HG03097 (cell line): ENCODE measurements around the gene TOMM22.

Experiments
- ATAC-seq: cut with Tn5 transposase; IDR thresholded peaks from one replicate; pipeline ENCODE4 v1.9.1; 2021; ENCODE audit not compliant: unreplicated experiment, low FRiP score

TOMM22 gene

DNA sequence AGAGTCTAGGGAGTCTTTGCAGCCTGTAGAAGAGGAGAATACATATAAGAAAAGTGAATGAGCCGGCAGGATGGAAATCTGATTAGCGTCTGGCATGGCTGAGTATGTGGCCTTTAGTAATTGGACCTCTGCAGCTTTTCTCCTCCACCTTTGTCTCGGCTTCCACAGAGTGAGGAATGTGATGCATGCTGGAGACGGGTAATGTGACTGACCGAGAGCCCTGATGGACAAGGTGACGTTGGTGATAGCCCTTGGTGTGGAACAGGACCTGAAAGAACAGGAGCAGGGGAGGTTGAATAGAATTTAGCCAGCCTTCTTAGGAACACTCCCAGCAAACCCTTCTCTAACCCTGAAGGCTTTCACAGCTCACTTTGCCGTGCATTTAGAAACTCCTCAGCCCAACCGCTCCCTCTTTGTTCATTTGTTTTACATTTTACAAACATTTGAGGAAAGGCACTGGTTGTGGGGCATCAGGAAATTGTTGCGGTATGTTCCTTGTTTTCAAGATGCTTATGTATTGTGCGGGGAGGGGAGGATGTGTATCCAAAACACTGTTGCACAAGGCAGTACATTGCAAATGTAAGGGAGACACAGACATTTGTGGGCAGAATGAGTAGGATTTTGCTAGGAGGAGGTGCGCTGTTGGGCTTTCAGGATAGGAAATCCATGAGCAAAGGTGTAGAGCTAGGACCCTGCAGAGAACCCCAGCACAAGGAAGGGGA, 30.9 kb downstream of the TOMM22 start:
- ATAC-seq = no peak

- no peak for ATAC-seq
Measured at GRCh38 chr22:38713921-38714320, 32.2 kb downstream of the TOMM22 start.

DNA sequence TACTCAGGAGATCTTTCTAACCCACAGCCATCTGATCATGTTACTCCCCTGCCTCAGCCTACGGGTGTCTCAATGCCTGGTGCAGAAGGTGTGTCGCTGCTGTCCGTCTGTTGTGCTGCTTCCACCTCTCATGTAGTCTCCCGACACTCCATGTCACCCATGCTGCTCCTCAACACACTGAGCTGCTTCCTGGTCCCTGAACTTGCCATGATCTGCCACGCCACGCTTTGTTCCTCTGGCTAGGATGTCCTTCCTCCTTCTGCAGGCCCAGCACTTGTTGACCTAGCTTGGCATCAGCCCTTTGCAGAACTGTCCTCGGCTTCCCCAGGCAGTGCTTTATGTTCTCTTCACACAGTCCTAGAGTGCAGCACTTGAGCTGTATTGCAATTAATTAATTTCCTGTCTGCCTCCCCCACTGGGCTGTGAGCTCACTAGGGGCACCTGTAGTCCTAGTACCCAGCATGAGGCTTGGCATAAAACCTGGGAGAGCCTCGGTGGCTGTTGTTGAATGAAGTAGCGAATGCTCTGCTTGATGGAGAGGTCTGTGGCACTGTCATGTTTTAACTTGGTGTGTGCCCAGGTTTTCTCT, 33.5 kb downstream of the TOMM22 start:
- ATAC-seq = no peak

- no peak for ATAC-seq
Measured at GRCh38 chr22:38715852-38716251, 34.1 kb downstream of the TOMM22 start.

GRCh38 chr22:38716271-38716670, 34.5 kb downstream of the TOMM22 start:
- no peak for ATAC-seq

GRCh38 chr22:38716826-38717225, 35.1 kb downstream of the TOMM22 start:
- no peak for ATAC-seq

- no peak for ATAC-seq
Measured at GRCh38 chr22:38717244-38717643, 35.5 kb downstream of the TOMM22 start.

DNA sequence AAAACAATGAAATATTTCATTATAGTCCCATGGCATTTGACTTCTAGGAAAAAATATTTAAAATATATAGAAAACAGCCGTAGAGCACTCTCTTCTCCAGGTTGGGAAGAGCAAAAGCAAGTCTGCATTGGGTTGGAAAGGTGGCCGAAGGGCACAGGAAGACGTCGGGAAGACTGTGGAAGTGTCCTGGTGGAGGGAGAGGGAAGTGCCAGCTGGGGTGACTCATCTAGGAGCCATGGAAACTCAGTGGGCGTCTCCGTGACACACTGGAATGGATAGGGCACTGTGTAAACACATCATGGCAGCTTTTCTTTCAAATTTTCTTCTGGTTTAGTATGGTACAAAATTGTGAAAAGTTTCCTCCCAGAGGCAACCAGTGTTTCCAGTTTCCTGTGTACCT, 36.7 kb downstream of the TOMM22 start:
- ATAC-seq = no peak

- no peak for ATAC-seq
Measured at GRCh38 chr22:38719196-38719595, 37.4 kb downstream of the TOMM22 start.

DNA sequence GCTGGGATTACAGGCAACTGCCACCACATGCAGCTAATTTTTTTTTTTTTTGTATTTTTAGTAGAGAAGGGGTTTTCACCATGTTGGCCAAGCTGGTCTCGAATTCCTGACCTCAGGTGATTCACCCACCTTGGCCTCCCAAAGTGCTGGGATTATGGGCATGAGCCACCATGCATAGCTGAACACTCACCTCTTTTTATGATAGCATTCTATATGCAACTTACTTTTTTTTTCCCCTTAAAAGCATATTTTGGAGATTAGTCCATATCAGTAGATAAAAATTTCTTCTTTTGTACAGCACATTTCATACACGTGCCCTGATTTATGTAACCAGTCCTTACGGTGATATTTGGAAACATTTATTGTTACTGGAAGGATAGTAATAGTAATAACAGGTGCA, 38.6 kb downstream of the TOMM22 start:
- no peak for ATAC-seq

DNA sequence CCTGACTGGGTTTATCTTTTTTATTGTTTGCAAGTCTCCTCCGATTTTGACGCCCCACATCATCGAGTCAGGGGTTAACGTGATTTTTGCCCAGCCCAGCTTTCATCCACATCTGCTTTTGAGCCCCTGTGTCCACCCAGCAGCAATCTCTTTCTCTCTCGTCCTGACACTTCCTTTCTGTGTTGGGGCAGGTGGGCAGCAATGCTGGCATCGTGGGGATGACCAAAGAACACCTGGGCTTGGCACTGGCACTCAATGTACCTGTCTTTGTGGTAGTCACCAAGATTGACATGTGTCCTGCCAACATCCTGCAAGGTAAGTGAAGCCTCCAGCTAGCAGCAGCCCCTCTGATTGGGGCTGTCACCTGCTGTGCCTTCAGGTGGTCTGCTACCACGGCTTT, 39.8 kb downstream of the TOMM22 start:
- no peak for ATAC-seq

- ATAC-seq = no peak
Measured at GRCh38 chr22:38724176-38724575, 42.4 kb downstream of the TOMM22 start.

DNA sequence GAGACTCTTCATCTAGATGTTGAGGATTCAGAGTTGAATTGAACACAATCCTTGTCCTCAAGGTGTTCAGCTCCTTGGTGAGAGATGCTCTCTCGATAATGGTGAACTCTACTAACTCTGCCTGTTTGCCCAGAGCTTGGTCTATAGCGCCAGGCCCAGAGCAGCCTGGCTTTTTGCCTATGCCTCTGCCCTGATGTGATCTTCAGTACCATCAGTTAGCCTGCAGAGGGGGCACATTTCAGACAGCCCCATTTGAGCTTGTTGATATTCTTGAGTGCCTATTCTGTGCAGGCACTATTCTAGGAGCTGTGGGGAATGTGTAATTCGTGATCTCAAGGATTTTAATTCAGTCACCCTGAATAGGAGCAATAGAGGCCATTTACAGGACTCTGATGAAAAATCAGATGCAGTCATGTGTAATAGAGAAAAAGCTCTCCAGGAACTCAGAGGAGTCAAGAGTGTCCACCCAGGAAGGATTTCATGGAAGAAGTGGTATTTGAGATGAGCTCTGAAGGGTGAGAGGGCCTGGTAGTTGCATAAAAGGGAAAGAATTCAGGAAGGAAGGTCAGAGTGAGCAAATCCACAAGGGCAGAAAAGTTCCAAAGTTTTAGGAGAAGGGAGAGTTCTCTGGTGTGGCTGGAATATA, 43.3 kb downstream of the TOMM22 start:
- no peak for ATAC-seq

DNA sequence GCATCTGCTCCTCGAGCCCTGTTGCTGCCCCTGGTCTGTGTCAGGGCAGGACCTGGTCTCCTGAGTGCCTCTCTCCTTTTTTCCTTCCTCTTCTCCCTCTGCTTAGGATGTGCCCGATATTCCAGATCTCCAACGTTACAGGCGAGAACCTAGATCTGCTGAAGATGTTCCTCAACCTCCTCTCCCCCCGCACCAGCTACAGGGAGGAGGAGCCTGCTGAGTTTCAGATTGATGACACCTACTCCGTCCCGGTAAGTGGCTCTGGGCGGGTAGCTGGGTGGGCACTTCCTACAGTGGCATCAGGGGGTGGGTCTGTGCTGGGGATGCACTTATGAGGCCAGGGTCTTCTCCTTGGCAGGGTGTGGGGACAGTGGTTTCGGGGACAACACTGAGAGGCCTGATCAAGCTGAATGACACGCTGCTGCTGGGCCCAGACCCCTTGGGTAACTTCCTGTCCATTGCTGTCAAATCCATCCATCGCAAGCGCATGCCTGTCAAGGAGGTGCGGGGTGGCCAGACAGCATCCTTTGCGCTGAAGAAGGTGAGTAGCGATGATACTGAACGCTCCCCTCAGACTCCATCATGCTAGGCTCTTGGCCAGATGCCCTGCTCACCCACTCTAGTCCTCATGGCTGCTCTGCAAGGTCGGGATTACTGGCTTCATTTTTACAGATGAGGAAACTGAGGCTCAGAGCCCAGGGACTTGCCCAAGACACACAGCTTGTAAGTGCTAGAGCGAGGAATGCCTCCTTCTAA, 44.3 kb downstream of the TOMM22 start:
- no peak for ATAC-seq

DNA sequence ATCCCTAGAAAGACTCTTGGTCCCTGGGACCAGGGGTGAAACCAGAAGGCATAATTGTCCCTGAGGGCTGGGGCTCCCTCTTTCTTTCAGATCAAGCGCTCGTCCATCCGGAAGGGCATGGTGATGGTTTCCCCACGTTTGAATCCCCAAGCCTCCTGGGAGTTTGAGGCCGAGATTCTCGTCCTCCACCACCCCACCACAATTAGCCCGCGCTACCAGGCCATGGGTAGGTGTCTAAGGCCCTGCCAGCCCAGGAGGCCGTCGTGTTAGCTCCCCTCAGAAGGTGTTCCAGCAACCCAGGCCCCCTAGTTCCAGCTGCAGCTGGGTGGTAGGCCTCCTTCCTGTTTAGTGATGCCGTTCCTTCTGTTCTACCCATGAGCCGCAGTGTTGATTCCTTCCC, 45.4 kb downstream of the TOMM22 start:
- no peak for ATAC-seq

- ATAC-seq = no peak
Measured at GRCh38 chr22:38727530-38728451, 46.0 kb downstream of the TOMM22 start.

DNA sequence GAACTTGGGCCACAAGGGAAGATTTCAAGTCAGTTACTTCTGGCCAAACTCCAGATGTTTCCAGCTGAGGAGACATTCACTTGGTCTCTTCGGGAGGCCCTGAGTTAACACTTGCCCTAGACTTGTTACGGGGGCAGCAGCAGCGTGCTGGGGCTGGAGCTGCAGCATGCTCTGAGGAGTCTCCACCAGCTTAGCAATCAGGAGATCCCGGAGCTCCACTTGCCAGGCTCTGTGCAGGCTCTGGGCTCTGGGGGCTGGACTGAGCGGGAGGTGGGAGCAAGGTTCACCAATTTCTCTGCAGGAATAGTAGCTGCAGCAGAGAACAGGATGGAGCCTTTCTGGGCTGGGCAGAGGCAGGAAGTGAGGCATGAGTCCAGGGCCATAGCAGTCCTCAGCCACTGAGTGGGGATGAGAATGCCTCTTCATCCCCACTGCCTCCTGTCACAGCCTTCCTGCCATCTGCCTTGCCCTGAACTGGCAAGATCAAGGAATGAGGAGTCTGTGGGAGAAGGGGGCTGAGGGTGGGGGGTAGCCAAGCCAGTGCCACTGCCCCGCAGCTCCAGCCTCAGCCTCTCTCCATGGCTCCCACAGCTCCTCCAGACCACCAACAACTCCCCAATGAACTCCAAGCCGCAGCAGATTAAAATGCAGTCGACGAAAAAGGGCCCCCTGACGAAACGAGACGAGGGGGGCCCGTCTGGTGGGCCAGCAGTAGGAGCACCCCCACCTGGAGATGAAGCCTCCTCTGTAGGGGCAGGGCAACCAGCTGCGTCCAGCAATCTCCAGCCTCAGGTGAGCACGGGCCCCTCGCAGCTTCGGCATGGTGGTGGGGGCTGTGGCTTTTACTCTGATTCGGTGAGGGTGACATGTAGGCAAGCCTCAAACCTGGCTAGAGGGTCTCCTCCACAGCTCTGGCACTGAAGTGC, 47.4 kb downstream of the TOMM22 start:
- ATAC-seq = no peak

GRCh38 chr22:38729946-38730345, 48.2 kb downstream of the TOMM22 start:
- no peak for ATAC-seq

DNA sequence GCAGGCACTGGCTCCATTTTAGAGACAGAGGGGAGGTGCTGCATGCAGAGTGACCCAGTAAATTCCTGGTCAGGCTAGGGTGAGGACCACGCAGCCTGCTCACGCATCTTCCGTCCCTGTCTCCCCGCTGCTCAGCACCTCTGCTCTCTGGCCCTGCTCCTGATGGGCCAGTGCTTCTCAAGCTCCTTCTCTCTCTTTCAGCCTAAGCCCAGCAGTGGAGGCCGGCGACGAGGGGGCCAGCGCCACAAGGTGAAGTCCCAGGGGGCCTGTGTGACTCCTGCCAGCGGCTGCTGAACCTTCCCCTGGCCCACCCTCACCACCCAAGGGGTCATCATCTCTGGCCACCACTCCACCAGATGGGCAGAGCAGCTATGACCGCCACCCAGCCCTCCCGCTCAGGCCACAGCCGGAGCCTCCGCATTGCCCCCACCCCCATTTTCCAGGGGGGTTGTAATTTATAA, 48.7 kb downstream of the TOMM22 start:
- ATAC-seq = no peak
